H1 (cell line): Measurements from ENCODE around the gene KDM2A.

Source experiments
- EGR1 ChIP-seq: IDR thresholded peaks from 2 replicates; pipeline ENCODE4 v1.6.1; 2011; ENCODE audit warnings: low read depth, low read length, borderline replicate concordance
- EZH2 ChIP-seq: fragments of 200-600 bp; sonication (generic); IDR thresholded peaks from 2 replicates; pipeline ENCODE4 v1.7.1; 2012; ENCODE audit warnings: low read depth, mild to moderate bottlenecking, moderate library complexity, low read length, inconsistent platforms; ENCODE audit not compliant: severe bottlenecking
- PHF8 ChIP-seq: fragments of 200-600 bp; sonication (generic); conservative IDR thresholded peaks from 2 replicates; pipeline ENCODE4 v1.7.1; 2012; ENCODE audit warnings: low read depth, mild to moderate bottlenecking, inconsistent platforms, low read length, moderate library complexity
- RAD21 ChIP-seq, 2 experiments: IDR thresholded peaks in 1 of 2; conservative IDR thresholded peaks in 1 of 2; 2 replicates each; pipeline ENCODE4 v1.6.1; 2011; ENCODE audit warnings: low read depth in 2 of 2, low read length in 2 of 2, improper control_type of control experiment in 1 of 2, inconsistent platforms in 1 of 2, mild to moderate bottlenecking in 1 of 2, moderate library complexity in 1 of 2
- SRF ChIP-seq: IDR thresholded peaks from 2 replicates; pipeline ENCODE4 v1.6.1; 2011; ENCODE audit warnings: mild to moderate bottlenecking, low read depth, low read length, moderate library complexity
- ZNF274 ChIP-seq: IDR thresholded peaks from 2 replicates; pipeline ENCODE4 v1.7.0; 2012; ENCODE audit warnings: low read length, borderline replicate concordance; ENCODE audit errors: extremely low read depth
- TF ChIP-seq, protein P1 (sequence below), 3 experiments: IDR thresholded peaks; 1 replicate in 2 of 3; 2 replicates in 1 of 3; pipeline versions ENCODE4 v1.5.1 to v1.6.1; 2011; ENCODE audit warnings: low read length in 3 of 3, mild to moderate bottlenecking in 3 of 3, inconsistent platforms in 2 of 3, low read depth in 1 of 3, moderate library complexity in 1 of 3; ENCODE audit not compliant: insufficient read depth in 1 of 3; ENCODE audit errors: control extremely low read depth in 1 of 3

DNA sequence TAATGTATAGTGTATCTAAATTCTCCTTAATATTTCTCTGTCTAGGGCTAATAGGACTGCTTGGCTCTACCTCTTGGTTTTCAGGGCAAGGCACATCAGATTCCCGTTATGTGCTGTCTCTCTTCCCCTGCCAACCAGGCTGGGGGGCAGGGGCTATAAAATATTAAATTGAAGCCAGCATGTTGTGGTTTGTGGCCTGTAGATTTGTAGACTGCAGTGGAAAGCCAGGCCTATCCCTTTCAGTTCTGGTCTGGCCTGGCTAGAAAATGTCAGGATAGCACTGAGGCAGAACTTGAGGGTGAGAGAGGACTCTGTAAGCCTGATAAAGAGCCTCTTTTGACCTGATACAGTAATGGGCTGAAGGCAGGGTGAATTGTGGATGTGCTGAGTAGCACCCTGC, 132.8 kb downstream of the KDM2A start:
- TF ChIP-seq RAD21 (IDR thresholded peaks at IDR 0.05 in 1 of 2, conservative IDR thresholded peaks at IDR 0.05 in 1 of 2; ENCODE audit: low read depth in 2 of 2, low read length in 2 of 2) (no peak), EGR1 (no peak), ZNF274 (no peak), PHF8 (no peak), EZH2 (no peak), SRF (no peak)
- TF ChIP-seq, protein P1, sequence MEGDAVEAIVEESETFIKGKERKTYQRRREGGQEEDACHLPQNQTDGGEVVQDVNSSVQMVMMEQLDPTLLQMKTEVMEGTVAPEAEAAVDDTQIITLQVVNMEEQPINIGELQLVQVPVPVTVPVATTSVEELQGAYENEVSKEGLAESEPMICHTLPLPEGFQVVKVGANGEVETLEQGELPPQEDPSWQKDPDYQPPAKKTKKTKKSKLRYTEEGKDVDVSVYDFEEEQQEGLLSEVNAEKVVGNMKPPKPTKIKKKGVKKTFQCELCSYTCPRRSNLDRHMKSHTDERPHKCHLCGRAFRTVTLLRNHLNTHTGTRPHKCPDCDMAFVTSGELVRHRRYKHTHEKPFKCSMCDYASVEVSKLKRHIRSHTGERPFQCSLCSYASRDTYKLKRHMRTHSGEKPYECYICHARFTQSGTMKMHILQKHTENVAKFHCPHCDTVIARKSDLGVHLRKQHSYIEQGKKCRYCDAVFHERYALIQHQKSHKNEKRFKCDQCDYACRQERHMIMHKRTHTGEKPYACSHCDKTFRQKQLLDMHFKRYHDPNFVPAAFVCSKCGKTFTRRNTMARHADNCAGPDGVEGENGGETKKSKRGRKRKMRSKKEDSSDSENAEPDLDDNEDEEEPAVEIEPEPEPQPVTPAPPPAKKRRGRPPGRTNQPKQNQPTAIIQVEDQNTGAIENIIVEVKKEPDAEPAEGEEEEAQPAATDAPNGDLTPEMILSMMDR (IDR thresholded peaks at IDR 0.05; ENCODE audit: control extremely low read depth in 1 of 3, insufficient read depth in 1 of 3, low read depth in 1 of 3, low read length in 3 of 3) = no peak
